Cardiac muscle cell (in vitro differentiated cells and primary cell): Measurements from ENCODE around the gene FXR1. TPM values are rescaled to one million over a fixed set of nuclear protein-coding genes. Genes with fewer than 3 reads are reported as not detected.

Experiments
- DNase-seq, 2 donors: peaks; one replicate each; pipeline versions ENCODE4 v3.0.0 to v3.0.0-alpha.2; 2010 to 2017; ENCODE audit warnings: low read depth in 1 of 2, low spot score in 1 of 2
- H3K27ac ChIP-seq: fragments of 200-600 bp; sonication (generic); 2 replicates; pipeline ENCODE4 v1.5.1; 2016
- H3K27me3 ChIP-seq: fragments of 200-600 bp; sonication (generic); 2 replicates; pipeline ENCODE4 v1.6.0; 2016; ENCODE audit warnings: control low read depth
- H3K36me3 ChIP-seq: fragments of 200-600 bp; sonication (generic); 2 replicates; pipeline ENCODE4 v1.5.1; 2016; ENCODE audit warnings: control low read depth
- H3K4me1 ChIP-seq: fragments of 200-600 bp; sonication (generic); 2 replicates; pipeline ENCODE4 v1.8.1; 2017; ENCODE audit warnings: low read depth, mild to moderate bottlenecking, mixed run types
- H3K4me3 ChIP-seq: fragments of 200-600 bp; sonication (generic); 2 replicates; pipeline ENCODE4 v1.5.1; 2016; ENCODE audit warnings: mild to moderate bottlenecking
- H3K9me3 ChIP-seq: fragments of 200-600 bp; sonication (generic); 2 replicates; pipeline ENCODE4 v1.5.1; 2017; ENCODE audit warnings: low read depth, mild to moderate bottlenecking, control low read depth
- polyA plus RNA-seq: library from polyadenylated mRNA; unstranded; fragments of >200 nt; fragmentation: Nextera tagmentation; extraction: Ambion mirVana; gene quantifications from 2 replicates; pipeline ENCODE4 v1.2.1, GENCODE V29; 2016
- total RNA-seq: library from RNA; depleted of rRNA; stranded (reverse); fragments of >200 nt; gene quantifications from 2 replicates; pipeline ENCODE4 v1.2.3, GENCODE V29; 2016
- TF ChIP-seq, protein P1 (sequence below): IDR thresholded peaks from 2 replicates; pipeline ENCODE4 v1.5.1; 2012; ENCODE audit warnings: low read depth, mild to moderate bottlenecking, low read length

FXR1 gene
- total and polyA plus RNA-seq, 2 experiments from 2014 or later, result 63.3 to 331 TPM

DNA sequence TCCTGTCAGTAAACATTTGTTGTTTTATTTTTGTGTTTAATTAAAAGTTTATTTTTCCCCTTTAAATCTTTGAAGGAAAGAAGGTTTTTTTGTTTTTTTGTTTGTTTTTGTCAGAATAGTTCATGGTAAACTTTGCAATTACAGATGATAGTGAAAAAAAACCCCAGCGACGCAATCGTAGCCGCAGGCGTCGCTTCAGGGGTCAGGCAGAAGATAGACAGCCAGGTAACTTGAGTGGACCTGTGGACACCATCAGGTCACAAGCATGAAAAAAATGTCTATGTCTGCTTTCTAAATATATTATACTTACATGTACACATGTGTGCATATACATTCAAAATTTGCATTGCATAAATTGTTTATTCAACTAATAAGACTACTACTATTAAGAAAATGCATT lies 58.5 kb downstream of the FXR1 start:
- no peaks in the 10 kb centered on the region for H3K9me3 ChIP-seq
- H3K27me3 ChIP-seq, result no peaks in the 10 kb centered on the region
- DNase-seq, result no peak
- peaks cover 63% of the 10 kb centered on the region for H3K36me3 ChIP-seq
- H3K4me1 ChIP-seq, result no peaks in the 10 kb centered on the region
- H3K4me3 ChIP-seq, result no peak overlapping the region
- TF ChIP-seq, protein P1, sequence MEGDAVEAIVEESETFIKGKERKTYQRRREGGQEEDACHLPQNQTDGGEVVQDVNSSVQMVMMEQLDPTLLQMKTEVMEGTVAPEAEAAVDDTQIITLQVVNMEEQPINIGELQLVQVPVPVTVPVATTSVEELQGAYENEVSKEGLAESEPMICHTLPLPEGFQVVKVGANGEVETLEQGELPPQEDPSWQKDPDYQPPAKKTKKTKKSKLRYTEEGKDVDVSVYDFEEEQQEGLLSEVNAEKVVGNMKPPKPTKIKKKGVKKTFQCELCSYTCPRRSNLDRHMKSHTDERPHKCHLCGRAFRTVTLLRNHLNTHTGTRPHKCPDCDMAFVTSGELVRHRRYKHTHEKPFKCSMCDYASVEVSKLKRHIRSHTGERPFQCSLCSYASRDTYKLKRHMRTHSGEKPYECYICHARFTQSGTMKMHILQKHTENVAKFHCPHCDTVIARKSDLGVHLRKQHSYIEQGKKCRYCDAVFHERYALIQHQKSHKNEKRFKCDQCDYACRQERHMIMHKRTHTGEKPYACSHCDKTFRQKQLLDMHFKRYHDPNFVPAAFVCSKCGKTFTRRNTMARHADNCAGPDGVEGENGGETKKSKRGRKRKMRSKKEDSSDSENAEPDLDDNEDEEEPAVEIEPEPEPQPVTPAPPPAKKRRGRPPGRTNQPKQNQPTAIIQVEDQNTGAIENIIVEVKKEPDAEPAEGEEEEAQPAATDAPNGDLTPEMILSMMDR, result no peak
- no peak overlapping the region for H3K27ac ChIP-seq

DNA sequence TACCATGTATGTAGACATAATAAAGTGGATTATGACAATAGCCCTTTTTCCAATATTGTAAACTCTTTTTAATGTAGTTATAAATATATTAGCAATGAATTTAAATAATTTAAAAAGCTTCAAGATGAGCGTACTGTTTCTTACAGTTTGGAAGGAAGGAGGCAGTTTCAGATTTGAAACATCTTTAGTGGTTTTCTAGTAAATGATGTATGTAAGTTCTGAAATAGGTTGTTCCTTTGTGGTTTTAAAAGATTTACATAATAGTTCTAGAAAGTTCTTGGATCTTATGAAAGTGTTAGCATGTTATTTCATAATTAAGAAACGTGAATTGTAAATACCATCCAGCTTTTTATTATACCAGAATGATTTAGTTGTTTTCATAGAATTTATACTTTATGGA lies 61.1 kb downstream of the FXR1 start:
- no peak overlapping the region for H3K27ac ChIP-seq
- TF ChIP-seq, protein P1, result no peak
- peaks cover 60% of the 10 kb centered on the region for H3K36me3 ChIP-seq
- H3K9me3 ChIP-seq, result no peaks in the 10 kb centered on the region
- no peaks in the 10 kb centered on the region for H3K4me1 ChIP-seq
- H3K27me3 ChIP-seq, result no peaks in the 10 kb centered on the region
- no peak overlapping the region for H3K4me3 ChIP-seq
- DNase-seq, result no peak

DNA sequence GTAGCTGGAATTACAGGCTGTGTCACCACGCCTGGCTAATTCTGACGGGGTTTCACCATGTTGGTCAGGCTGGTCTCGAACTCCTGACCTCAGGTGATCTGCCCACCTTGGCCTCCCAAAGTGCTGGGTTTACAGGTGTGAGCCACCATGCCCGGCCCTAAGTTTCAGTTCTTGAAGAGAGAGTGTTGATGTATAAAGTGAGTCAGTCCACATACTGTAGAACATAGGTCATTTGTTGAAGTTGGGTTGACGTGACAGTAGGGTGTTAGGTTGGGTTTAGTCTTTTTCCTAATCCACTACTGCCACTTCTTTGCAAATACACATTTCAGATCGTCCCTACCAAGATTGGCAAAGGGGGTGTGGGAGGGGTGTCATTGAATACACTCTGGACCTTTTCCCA lies 61.8 kb downstream of the FXR1 start:
- Histone ChIP-seq H3K27me3 (no peaks in the 10 kb centered on the region), H3K36me3 (peaks cover 53% of the 10 kb centered on the region), H3K4me1 (no peaks in the 10 kb centered on the region)

DNA sequence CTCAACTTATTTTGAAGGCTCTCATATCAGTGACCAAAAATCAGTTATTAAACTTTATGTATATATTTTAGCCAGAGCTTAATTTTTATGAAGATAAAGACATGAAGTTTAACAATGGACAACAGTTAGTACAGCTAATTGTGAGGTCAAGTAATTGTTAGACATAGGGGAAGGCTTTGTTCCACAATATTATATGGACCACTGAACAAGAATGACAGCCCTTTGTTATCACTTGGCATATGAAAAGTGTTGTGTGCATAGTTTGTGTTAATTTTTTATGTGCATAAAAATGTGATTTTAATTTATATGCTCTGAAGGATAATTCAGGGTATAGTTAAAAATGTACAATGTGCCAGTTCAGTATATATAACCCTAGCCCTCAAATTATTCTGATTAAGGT lies 65.0 kb downstream of the FXR1 start:
- Histone ChIP-seq H3K4me3 (no peak overlapping the region), H3K9me3 (no peaks in the 10 kb centered on the region), H3K36me3 (peaks cover 24% of the 10 kb centered on the region), H3K27ac (no peak overlapping the region), H3K27me3 (no peaks in the 10 kb centered on the region), H3K4me1 (peaks cover 18% of the 10 kb centered on the region)
- TF ChIP-seq, protein P1, result no peak
- no peak for DNase-seq

More for the DNA sequence above, 61.8 kb downstream of the FXR1 start:
- no peak overlapping the region for H3K4me3 ChIP-seq
- no peaks in the 10 kb centered on the region for H3K9me3 ChIP-seq
- no peak for DNase-seq
- TF ChIP-seq, protein P1, result no peak
- H3K27ac ChIP-seq, result no peak overlapping the region

DNA sequence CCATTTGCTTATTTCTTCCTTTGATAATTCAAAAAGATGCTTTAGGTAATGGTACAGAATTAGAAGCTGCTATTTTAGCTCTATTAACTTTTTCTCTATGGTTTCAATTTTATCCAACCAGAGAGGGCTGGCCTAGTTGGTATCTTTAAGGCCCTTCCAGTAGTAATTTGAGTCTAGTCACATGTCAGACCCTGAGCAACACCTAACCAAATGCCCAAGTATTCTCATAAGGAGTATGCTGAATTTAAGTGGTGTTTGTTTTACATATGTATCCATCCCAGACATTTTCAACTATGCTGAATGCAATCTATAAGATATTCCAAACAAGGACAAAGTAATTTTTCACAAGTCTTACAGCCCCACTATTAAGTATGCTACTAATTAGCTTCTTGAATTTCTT lies 67.5 kb downstream of the FXR1 start:
- peaks cover 18% of the 10 kb centered on the region for H3K4me1 ChIP-seq
- TF ChIP-seq, protein P1, result no peak
- H3K27ac ChIP-seq, result peak overlapping the region; percentile 80
- H3K27me3 ChIP-seq, result no peaks in the 10 kb centered on the region
- peaks cover 31% of the 10 kb centered on the region for H3K36me3 ChIP-seq
- no peak overlapping the region for H3K4me3 ChIP-seq
- DNase-seq, result no peak
- H3K9me3 ChIP-seq, result no peaks in the 10 kb centered on the region

DNA sequence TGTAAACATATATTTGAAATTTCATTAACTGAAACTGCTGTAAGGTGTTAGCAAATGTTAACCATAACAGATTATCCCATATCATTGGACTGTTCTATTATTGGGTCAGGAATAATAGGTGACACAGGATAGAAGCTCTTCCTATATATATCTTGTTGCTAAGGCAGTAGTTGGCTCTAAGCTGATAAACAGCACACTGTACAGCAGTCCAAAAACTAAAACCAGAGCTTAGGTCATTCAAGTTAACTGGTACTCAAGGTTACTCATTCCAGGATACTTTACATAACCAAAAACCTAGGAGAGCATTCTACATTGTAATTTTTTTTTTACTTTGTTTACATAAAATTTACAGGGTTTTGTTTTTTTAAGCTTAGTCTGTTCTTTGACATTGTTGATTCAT lies 68.1 kb downstream of the FXR1 start:
- Histone ChIP-seq H3K27ac (peak overlapping the region; percentile 80), H3K4me3 (no peak overlapping the region)

More for the DNA sequence above, 68.1 kb downstream of the FXR1 start:
- DNase-seq, result peak; percentile 14 to 18
- TF ChIP-seq, protein P1, result no peak
- Histone ChIP-seq H3K9me3 (no peaks in the 10 kb centered on the region), H3K27me3 (no peaks in the 10 kb centered on the region), H3K36me3 (peaks cover 32% of the 10 kb centered on the region), H3K4me1 (peaks cover 18% of the 10 kb centered on the region)
